Caco-2 (cell line): ENCODE results near the gene TRIM8. TPM values are rescaled to one million over a fixed set of nuclear protein-coding genes. Genes with fewer than 3 reads are reported as not detected.

Source experiments
- BruUV-seq: library from RNA; stranded (reverse); fragments of 400-500 nt; replicated peaks from 2 replicates; lab custom pipeline; 2021; lab: Mats Ljungman, UMichigan
- CTCF ChIA-PET: fragments of 300-600 bp; sonication (Branson Sonifier 250); formaldehyde crosslinking; loops from one replicate; lab custom pipeline; 2022; ENCODE audit warnings: antibody characterized with exemption; lab: Charles Lee
- POLR2A ChIA-PET: fragments of 300-600 bp; sonication (Branson Sonifier 250); formaldehyde crosslinking; loops from one replicate; lab custom pipeline; 2022; ENCODE audit warnings: antibody characterized with exemption; lab: Charles Lee
- DNase-seq, 2 experiments: peaks; one replicate each; pipeline versions ENCODE4 v3.0.0 to v3.0.0-alpha.2; 2020 to 2022
- H3K27me3 ChIP-seq: replicated peaks from 2 replicates; pipeline ENCODE4 v1.6.0; 2011; ENCODE audit warnings: low read length; ENCODE audit not compliant: control insufficient read depth, insufficient read depth
- H3K36me3 ChIP-seq: 2 replicates; pipeline ENCODE4 v1.5.1; 2011; ENCODE audit warnings: low read length; ENCODE audit not compliant: control insufficient read depth, insufficient read depth
- H3K4me1 ChIP-seq: fragments of 250-450 bp; sonication (Bioruptor Pico); 2 replicates; pipeline ENCODE4 v1.5.1; 2020; ENCODE audit warnings: mild to moderate bottlenecking
- H3K4me3 ChIP-seq: 2 replicates; pipeline ENCODE4 v1.5.1; 2011; ENCODE audit warnings: low read depth, mild to moderate bottlenecking, control low read depth, low read length
- H3K9me3 ChIP-seq: fragments of 250-450 bp; sonication (Bioruptor Pico); 2 replicates; pipeline ENCODE4 v1.5.1; 2020; ENCODE audit warnings: mild to moderate bottlenecking, moderate library complexity
- H3K27ac Mint-ChIP-seq: one replicate; pipeline ENCODE4 v1.8.0; 2022; ENCODE audit warnings: mixed read lengths; ENCODE audit not compliant: unreplicated experiment
- H3K27me3 Mint-ChIP-seq: one replicate; pipeline ENCODE4 v1.8.0; 2022; ENCODE audit warnings: mixed read lengths; ENCODE audit not compliant: insufficient read depth, unreplicated experiment
- H3K36me3 Mint-ChIP-seq: one replicate; pipeline ENCODE4 v1.8.0; 2022; ENCODE audit warnings: mild to moderate bottlenecking, mixed read lengths; ENCODE audit not compliant: insufficient read depth, unreplicated experiment
- H3K4me1 Mint-ChIP-seq: one replicate; pipeline ENCODE4 v1.8.0; 2022; ENCODE audit warnings: low read depth, mixed read lengths; ENCODE audit not compliant: unreplicated experiment
- H3K4me3 Mint-ChIP-seq: one replicate; pipeline ENCODE4 v1.8.0; 2022; ENCODE audit warnings: mild to moderate bottlenecking, moderate library complexity, mixed read lengths; ENCODE audit not compliant: unreplicated experiment
- H3K9me3 Mint-ChIP-seq: one replicate; pipeline ENCODE4 v1.8.0; 2022; ENCODE audit warnings: mixed read lengths; ENCODE audit not compliant: unreplicated experiment
- intact Hi-C: fragments of 100-400 bp; cut with micrococcal nuclease; formaldehyde crosslinking; loops from one replicate; pipeline ENCODE4 v1.10.0; 2022; ENCODE audit not compliant: unreplicated experiment
- total RNA-seq: library from RNA; stranded (reverse); gene quantifications from 2 replicates; pipeline ENCODE4 v1.2.3, GENCODE V29; 2022
- TF ChIP-seq, protein P1 (sequence below), 2 experiments: fragments of 200-600 bp in 1 of 2; IDR thresholded peaks; 1 replicate in 1 of 2; 2 replicates in 1 of 2; pipeline versions ENCODE4 v1.5.1 to v1.8.0; 2011 to 2022; ENCODE audit warnings: antibody characterized with exemption in 1 of 2, control low read depth in 1 of 2, inconsistent platforms in 1 of 2, low read depth in 1 of 2, low read length in 1 of 2, mild to moderate bottlenecking in 1 of 2, moderate library complexity in 1 of 2; ENCODE audit not compliant: insufficient read depth in 1 of 2, severe bottlenecking in 1 of 2, unreplicated experiment in 1 of 2

The TRIM8 gene
- total RNA-seq, 1 experiment from 2014 or later = 40.9 TPM

DNA sequence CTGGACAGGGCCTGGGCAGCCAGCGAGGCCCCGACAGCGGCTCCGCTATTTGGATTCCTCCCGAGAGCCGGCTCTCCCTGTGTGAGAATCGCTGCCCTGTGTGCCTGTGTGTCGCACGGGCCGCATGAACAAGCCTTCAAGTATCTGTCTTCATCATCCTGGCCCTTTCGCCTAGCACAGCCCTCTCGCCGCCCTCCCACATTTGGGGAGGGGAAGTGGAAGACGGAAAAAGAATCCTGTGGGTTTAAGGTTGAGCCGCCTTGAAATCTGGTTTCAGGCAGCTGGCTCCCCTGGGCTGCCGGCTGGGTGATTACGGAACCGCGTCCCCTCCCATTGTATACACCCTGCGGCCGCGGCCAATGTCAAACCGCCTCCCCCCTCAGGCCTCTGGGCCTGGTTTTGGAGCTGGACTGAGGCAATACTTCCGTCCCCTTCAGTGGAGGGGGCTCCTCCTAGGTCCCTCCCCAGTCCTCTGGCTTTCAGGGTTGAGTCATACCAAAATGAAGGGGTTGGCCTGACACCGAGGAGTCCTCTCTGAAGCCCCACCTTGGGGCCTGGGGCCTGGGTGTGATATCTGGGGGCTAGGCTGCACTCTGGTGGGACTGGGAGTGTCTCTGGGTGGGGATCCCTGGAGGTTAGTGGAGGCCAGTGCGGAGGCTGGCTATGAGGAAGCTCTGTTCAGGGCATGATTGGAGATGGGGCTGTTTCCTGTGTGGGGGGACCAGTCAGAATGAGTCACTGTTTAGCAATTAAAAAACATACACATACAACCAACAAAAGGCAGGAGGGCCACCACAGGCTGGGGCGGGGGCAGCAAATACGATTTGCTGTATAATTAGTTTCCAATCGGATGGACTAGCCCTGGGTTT is 1.7 kb downstream of the TRIM8 start:
- H3K4me3 ChIP-seq = peak overlapping the region; percentile 74
- no peaks in the 10 kb centered on the region for H3K27me3 ChIP-seq
- peak in 1 of 2 experiments; percentile 49 for DNase-seq
- TF ChIP-seq, protein P1, sequence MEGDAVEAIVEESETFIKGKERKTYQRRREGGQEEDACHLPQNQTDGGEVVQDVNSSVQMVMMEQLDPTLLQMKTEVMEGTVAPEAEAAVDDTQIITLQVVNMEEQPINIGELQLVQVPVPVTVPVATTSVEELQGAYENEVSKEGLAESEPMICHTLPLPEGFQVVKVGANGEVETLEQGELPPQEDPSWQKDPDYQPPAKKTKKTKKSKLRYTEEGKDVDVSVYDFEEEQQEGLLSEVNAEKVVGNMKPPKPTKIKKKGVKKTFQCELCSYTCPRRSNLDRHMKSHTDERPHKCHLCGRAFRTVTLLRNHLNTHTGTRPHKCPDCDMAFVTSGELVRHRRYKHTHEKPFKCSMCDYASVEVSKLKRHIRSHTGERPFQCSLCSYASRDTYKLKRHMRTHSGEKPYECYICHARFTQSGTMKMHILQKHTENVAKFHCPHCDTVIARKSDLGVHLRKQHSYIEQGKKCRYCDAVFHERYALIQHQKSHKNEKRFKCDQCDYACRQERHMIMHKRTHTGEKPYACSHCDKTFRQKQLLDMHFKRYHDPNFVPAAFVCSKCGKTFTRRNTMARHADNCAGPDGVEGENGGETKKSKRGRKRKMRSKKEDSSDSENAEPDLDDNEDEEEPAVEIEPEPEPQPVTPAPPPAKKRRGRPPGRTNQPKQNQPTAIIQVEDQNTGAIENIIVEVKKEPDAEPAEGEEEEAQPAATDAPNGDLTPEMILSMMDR (IDR thresholded peaks at IDR 0.05; ENCODE audit: insufficient read depth in 1 of 2, low read depth in 1 of 2, low read length in 1 of 2, severe bottlenecking in 1 of 2, unreplicated experiment in 1 of 2) = no peak
- Mint-ChIP-seq H3K9me3 (no peaks in the 10 kb centered on the region), H3K27ac (peak overlapping the region; percentile 84), H3K4me1 (peaks cover 18% of the 10 kb centered on the region), H3K27me3 (no peaks in the 10 kb centered on the region), H3K36me3 (peaks cover 23% of the 10 kb centered on the region), H3K4me3 (peak overlapping the region; percentile 92)
- H3K9me3 ChIP-seq = no peaks in the 10 kb centered on the region
- intact Hi-C loops = loop anchor here (2.0 kb wide), 1 partner anchor 33 kb away; no protein-coding TSS in a partner anchor
- no TSS peak for BruUV-seq
- H3K36me3 ChIP-seq = no peaks in the 10 kb centered on the region
- peaks cover 11% of the 10 kb centered on the region for H3K4me1 ChIP-seq
- POLR2A ChIA-PET = interaction anchor here (0.6 kb wide), 1 partner anchor 307 kb away, joined by 3 read pairs; no protein-coding TSS in a partner anchor
- CTCF ChIA-PET = interaction anchor here (0.6 to 2.2 kb wide), 3 partner anchors 17 to 31 kb away, joined by 7 to 8 read pairs (median 7); no protein-coding TSS in a partner anchor

DNA sequence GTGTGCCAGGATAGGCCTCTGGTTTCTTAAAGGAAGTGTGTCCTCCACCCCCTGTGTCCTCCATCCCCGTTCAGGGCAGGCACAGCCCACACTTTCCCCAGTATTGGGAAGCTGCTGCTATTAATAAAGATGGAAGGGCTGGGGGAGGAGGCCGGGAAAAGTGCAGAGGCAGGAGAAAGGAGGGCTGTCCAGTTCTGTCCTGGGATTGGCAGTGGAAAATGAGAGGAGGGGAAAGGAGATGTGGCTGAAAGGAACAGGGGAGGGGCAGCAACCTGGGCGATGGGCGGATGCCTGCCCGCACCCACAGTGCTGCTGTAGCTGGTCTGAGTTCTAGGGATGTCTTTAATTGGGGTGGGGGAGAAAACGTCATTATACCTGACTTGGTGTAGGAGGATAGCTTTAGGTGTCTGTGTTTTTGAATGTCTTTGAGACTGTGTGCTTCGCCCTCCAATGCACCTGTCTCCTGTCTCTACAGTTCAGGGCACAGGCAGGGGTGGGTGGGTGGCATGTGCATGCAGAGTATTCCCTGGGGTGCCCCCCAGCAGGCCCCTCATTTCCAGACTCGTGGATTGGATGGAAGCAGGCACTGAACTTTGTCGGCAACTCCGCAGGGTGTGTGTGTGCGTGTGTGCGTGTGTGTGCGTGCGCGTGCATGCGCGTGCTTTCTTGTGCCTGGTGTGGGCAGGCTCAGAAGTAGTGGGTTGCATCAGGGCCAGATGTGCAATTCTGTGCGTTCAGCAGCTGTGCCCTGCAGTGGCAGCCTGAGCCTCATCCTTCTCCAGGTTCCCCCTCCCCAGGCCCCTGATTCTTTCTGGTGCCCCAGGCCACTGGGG is 2.5 kb downstream of the TRIM8 start:
- Histone ChIP-seq H3K9me3 (no peaks in the 10 kb centered on the region), H3K4me3 (peak overlapping the region; percentile 74), H3K27me3 (no peaks in the 10 kb centered on the region), H3K36me3 (no peaks in the 10 kb centered on the region), H3K4me1 (peaks cover 11% of the 10 kb centered on the region)
- Mint-ChIP-seq H3K9me3 (no peaks in the 10 kb centered on the region), H3K27me3 (no peaks in the 10 kb centered on the region), H3K27ac (peak overlapping the region; percentile 84), H3K36me3 (peaks cover 17% of the 10 kb centered on the region), H3K4me3 (peak overlapping the region; percentile 92), H3K4me1 (peaks cover 11% of the 10 kb centered on the region)
- ChIA-PET POLR2A (no interaction called here), CTCF (interaction anchor here (0.6 kb wide), 1 partner anchor 17 kb away, joined by 7 read pairs; no protein-coding TSS in a partner anchor)
- no TSS peak for BruUV-seq
- TF ChIP-seq, protein P1 (IDR thresholded peaks at IDR 0.05; ENCODE audit: insufficient read depth in 1 of 2, low read depth in 1 of 2, low read length in 1 of 2, severe bottlenecking in 1 of 2, unreplicated experiment in 1 of 2) = no peak
- intact Hi-C loops = no loop called here
- no peak for DNase-seq
